Thyroid gland (tissue), 4 donors: Measurements from ENCODE around the gene TBXA2R. TPM values are rescaled to one million over a fixed set of nuclear protein-coding genes. Genes with fewer than 3 reads are reported as not detected.
A peak's percentile ranks its signal among the peaks of the same experiment; 100 is the strongest.
"Not testable (repeated sequence)": the region's sequence is repeated elsewhere in the genome, so short reads cannot be mapped to it uniquely, and the experiment has no call there.

Experiments
- DNase-seq, 2 donors: peaks; one replicate each; pipeline ENCODE4 v3.0.0-alpha.2; 2019
- H3K27ac ChIP-seq, 3 donors: fragments of 200-600 bp; sonication (generic); 1 replicate in 2 of 3; 2 replicates in 1 of 3; pipeline ENCODE4 v1.5.1; 2016 to 2019; ENCODE audit warnings: mild to moderate bottlenecking in 1 of 3, moderate library complexity in 1 of 3
- H3K27me3 ChIP-seq: fragments of 200-600 bp; sonication (generic); one replicate; pipeline ENCODE4 v1.5.1; 2019
- H3K36me3 ChIP-seq, 2 donors: fragments of 200-600 bp; sonication (generic); one replicate each; pipeline ENCODE4 v1.5.1; 2016 to 2019
- H3K4me1 ChIP-seq, 2 donors: fragments of 200-600 bp; sonication (generic); one replicate each; pipeline ENCODE4 v1.5.1; 2017 to 2019
- H3K4me3 ChIP-seq, 3 donors: fragments of 200-600 bp; sonication (generic); replicated peaks in 1 of 3; 1 replicate in 2 of 3; 2 replicates in 1 of 3; pipeline ENCODE4 v1.5.1; 2016; ENCODE audit warnings: mild to moderate bottlenecking in 1 of 3
- H3K9me3 ChIP-seq: fragments of 200-600 bp; sonication (generic); one replicate; pipeline ENCODE4 v1.5.1; 2017
- CTCF ChIP-seq, 6 experiments: fragments of 200-600 bp in 3 of 6; fragments of 450-650 bp in 3 of 6; sonication (generic) in 3 of 6; IDR thresholded peaks; one replicate each; pipeline ENCODE4 v1.5.1; 2016 to 2019; ENCODE audit warnings: antibody characterized with exemption in 6 of 6, mild to moderate bottlenecking in 2 of 6, inconsistent platforms in 1 of 6, moderate library complexity in 1 of 6
- POLR2A ChIP-seq, 2 donors: fragments of 450-650 bp; IDR thresholded peaks; one replicate each; pipeline ENCODE4 v1.6.1; 2017; ENCODE audit warnings: antibody characterized with exemption in 2 of 2, mild to moderate bottlenecking in 2 of 2, moderate library complexity in 1 of 2
- WGBS, 2 donors: methylation state at CpG; one replicate each; pipeline ENCODE4 v1.1.5; 2017; 5-methylcytosine and 5-hydroxymethylcytosine counted together
- intact Hi-C: fragments of 100-400 bp; cut with DNase I; formaldehyde crosslinking; loops from one replicate; pipeline ENCODE4 v1.15.1; 2023
- total RNA-seq, 4 donors: library from RNA; depleted of rRNA; stranded (reverse); fragments of >200 nt; gene quantifications; one replicate each; pipeline ENCODE4 v1.2.3, GENCODE V29; 2016

The TBXA2R gene
- total RNA-seq, 4 donors from 2014 or later = 0.40 to 2.1 (median 1.3) TPM

- H3K27ac ChIP-seq = no peak overlapping the region
- intact Hi-C loops = no loop called here
- peaks cover 0 to 3% of the 10 kb centered on the region in 2 donors for H3K4me1 ChIP-seq
- DNase-seq = no peak
- 89 to 93% methylated on average over 14 to 41 of the region's 43 CpGs for WGBS, 2 donors
- TF ChIP-seq POLR2A (IDR thresholded peaks at IDR 0.05) = no peak
- no peak for TF ChIP-seq CTCF (IDR thresholded peaks at IDR 0.05)
- H3K27me3 ChIP-seq = no peaks in the 10 kb centered on the region
- peaks cover 0 to 2% of the 10 kb centered on the region in 2 donors for H3K36me3 ChIP-seq
- H3K9me3 ChIP-seq = no peaks in the 10 kb centered on the region
- H3K4me3 ChIP-seq = no peak overlapping the region
Measured at GRCh38 chr19:3631053-3631861, 24.6 kb upstream of the TBXA2R start.

GRCh38 chr19:3628766-3629165 is 22.1 kb upstream of the TBXA2R start:
- WGBS, 2 donors = 69 to 75% methylated on average over 9 of the region's 9 CpGs
- peaks cover 15 to 18% of the 10 kb centered on the region in 2 donors for H3K4me1 ChIP-seq
- not testable (repeated sequence) for H3K36me3 ChIP-seq, H3K9me3 ChIP-seq, H3K27me3 ChIP-seq, H3K4me3 ChIP-seq, H3K27ac ChIP-seq, DNase-seq
- intact Hi-C loops = loop anchor here (5.0 kb wide), 1 partner anchor 56 kb away; the partner anchor contains the start of gene HMG20B

- DNase-seq = peak in 1 of 2 donors; percentile 11
- intact Hi-C loops = loop anchor here (5.0 kb wide), 1 partner anchor 55 kb away; the partner anchor contains the start of gene HMG20B
- 69 to 70% methylated on average over 7 of the region's 7 CpGs for WGBS, 2 donors
- H3K36me3 ChIP-seq = no peaks in the 10 kb centered on the region
- peak overlapping the region in 1 of 3 donors; percentile 92 for H3K27ac ChIP-seq
- TF ChIP-seq POLR2A (IDR thresholded peaks at IDR 0.05) = no peak
- TF ChIP-seq CTCF (IDR thresholded peaks at IDR 0.05) = peak in 1 of 6 experiments; percentile 8
- no peak overlapping the region for H3K4me3 ChIP-seq
- no peaks in the 10 kb centered on the region for H3K27me3 ChIP-seq
- no peaks in the 10 kb centered on the region for H3K9me3 ChIP-seq
- H3K4me1 ChIP-seq = peaks cover 15 to 18% of the 10 kb centered on the region in 2 donors
Measured at GRCh38 chr19:3627351-3627723, 20.7 kb upstream of the TBXA2R start.

GRCh38 chr19:3626473-3627350 is 20.0 kb upstream of the TBXA2R start, which contains the start of gene CACTIN:
Gene CACTIN, minus strand, starts transcription at chr19:3626790. Its CDS starts 28 bp downstream, at chr19:3626762.
- Histone ChIP-seq H3K4me3 (peak within 1 kb of the TSS; percentile 72 to 88 (median 73)), H3K4me1 (peaks cover 15 to 18% of the 10 kb centered on the region in 2 donors), H3K9me3 (no peaks in the 10 kb centered on the region), H3K27ac (peak within 1 kb of the TSS; percentile 92 to 96 (median 96)), H3K36me3 (peaks cover 0 to 2% of the 10 kb centered on the region in 2 donors), H3K27me3 (no peaks in the 10 kb centered on the region)
- intact Hi-C loops = loop anchor here (5.0 kb wide), 1 partner anchor 54 kb away; the partner anchor contains the start of gene HMG20B
- TF ChIP-seq CTCF (IDR thresholded peaks at IDR 0.05) (peak in 1 of 6 experiments; percentile 20), POLR2A (IDR thresholded peaks at IDR 0.05) (peak in 1 of 2 donors; percentile 76)
- WGBS, 2 donors = 0% methylated on average over 15 to 49 of the region's 80 CpGs
- DNase-seq = peak; percentile 99 to 100

GRCh38 chr19:3625996-3626472 is 19.4 kb upstream of the TBXA2R start:
- Histone ChIP-seq H3K27me3 (no peaks in the 10 kb centered on the region), H3K4me3 (peak overlapping the region; percentile 72 to 88 (median 73)), H3K36me3 (peaks cover 0 to 9% of the 10 kb centered on the region in 2 donors), H3K9me3 (no peaks in the 10 kb centered on the region), H3K27ac (peak overlapping the region in 1 of 3 donors; percentile 96), H3K4me1 (peaks cover 15 to 18% of the 10 kb centered on the region in 2 donors)
- 0 to 2% methylated on average over 21 of the region's 21 CpGs for WGBS, 2 donors
- no peak for DNase-seq
- intact Hi-C loops = loop anchor here (5.0 kb wide), 1 partner anchor 54 kb away; the partner anchor contains the start of gene HMG20B
- TF ChIP-seq CTCF (IDR thresholded peaks at IDR 0.05) = no peak
- no peak for TF ChIP-seq POLR2A (IDR thresholded peaks at IDR 0.05)
